GM12873 (cell line): ENCODE data around the gene AGPS.

ENCODE experiments used
- CTCF ChIP-seq: IDR thresholded peaks from 2 replicates; pipeline ENCODE4 v1.5.1; 2012; ENCODE audit warnings: low read depth, mild to moderate bottlenecking, moderate library complexity, low read length, control low read depth; ENCODE audit not compliant: insufficient read depth; ENCODE audit errors: missing control alignments

The AGPS gene

GRCh38 chr2:177434475-177434874 lies 41.9 kb downstream of the AGPS start:
- no peak for TF ChIP-seq CTCF

- TF ChIP-seq CTCF = no peak
Observed at GRCh38 chr2:177445200-177445599, 52.6 kb downstream of the AGPS start.

- no peak for TF ChIP-seq CTCF
Observed at GRCh38 chr2:177448031-177448430, 55.5 kb downstream of the AGPS start.

- TF ChIP-seq CTCF = no peak
Observed at GRCh38 chr2:177449159-177449558, 56.6 kb downstream of the AGPS start.

GRCh38 chr2:177455187-177455586 lies 62.6 kb downstream of the AGPS start:
- no peak for TF ChIP-seq CTCF

GRCh38 chr2:177460973-177461585 lies 68.5 kb downstream of the AGPS start:
- TF ChIP-seq CTCF = no peak

GRCh38 chr2:177464549-177464948 lies 72.0 kb downstream of the AGPS start:
- no peak for TF ChIP-seq CTCF
